Measurements from ENCODE around the gene VAC14. TPM values are rescaled to one million over a fixed set of nuclear protein-coding genes. Genes with fewer than 3 reads are reported as not detected.

Gene VAC14
- total RNA-seq, 1 donor from 2014 or later, result 38.4 TPM

DNA sequence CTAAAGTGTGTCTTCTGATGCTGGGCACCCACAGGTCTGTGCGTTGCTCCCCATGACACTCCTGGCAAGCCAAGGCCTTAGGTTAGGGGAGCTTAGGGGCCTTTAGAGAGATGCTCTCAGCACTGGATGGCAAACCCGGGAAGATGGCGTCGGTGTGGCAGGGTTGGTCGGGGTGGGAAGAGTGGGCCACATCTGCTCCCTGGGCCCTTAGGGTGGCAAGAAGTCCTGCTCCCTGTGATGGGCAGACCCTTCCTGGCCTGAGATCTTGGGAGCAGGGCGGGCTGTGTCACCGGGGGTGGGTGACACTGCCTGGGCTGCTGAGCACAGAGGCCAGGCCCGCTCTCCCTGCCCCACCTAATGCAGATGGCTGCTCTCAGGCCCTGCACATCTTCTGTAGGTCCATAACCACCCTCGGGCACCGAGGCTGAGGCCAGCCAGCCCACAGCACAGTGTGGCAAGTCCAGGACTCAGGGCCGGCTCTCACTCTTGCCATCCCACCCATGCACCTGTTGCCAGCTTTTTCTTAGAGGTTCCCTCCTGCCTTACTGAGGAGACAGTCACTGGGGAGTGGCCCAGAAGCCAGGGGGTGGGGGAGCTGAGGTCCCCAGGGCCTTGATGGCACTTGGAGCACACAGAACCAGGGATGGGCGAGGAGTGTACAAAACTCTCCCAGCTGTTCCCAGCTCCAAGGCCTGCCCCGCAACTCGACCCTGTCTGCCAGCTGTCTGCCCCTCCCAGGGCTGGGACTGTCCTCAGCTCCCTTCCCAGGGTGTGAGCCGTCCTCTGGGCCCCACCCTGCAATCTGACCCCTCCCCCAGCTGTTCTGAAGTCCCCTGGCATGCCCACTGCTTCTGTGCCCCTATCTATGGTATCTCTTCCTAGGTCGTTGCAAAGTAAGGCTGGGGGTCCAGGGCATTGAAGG is 110.7 kb downstream of the VAC14 start:
- H3K4me3 Mint-ChIP-seq (ENCODE audit: low read depth), result no peak overlapping the region
- H3K36me3 Mint-ChIP-seq (ENCODE audit: insufficient read depth), result peaks cover under 1% of the 10 kb centered on the region
- H3K9me3 Mint-ChIP-seq (ENCODE audit: low read depth), result no peaks in the 10 kb centered on the region
- no peaks in the 10 kb centered on the region for H3K27me3 Mint-ChIP-seq
- TF ChIP-seq, protein P1, sequence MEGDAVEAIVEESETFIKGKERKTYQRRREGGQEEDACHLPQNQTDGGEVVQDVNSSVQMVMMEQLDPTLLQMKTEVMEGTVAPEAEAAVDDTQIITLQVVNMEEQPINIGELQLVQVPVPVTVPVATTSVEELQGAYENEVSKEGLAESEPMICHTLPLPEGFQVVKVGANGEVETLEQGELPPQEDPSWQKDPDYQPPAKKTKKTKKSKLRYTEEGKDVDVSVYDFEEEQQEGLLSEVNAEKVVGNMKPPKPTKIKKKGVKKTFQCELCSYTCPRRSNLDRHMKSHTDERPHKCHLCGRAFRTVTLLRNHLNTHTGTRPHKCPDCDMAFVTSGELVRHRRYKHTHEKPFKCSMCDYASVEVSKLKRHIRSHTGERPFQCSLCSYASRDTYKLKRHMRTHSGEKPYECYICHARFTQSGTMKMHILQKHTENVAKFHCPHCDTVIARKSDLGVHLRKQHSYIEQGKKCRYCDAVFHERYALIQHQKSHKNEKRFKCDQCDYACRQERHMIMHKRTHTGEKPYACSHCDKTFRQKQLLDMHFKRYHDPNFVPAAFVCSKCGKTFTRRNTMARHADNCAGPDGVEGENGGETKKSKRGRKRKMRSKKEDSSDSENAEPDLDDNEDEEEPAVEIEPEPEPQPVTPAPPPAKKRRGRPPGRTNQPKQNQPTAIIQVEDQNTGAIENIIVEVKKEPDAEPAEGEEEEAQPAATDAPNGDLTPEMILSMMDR (IDR thresholded peaks at IDR 0.05; ENCODE audit: unreplicated experiment), result no peak
- DNase-seq (ENCODE audit: low spot score, unreplicated experiment), result no peak
- H3K27ac Mint-ChIP-seq, result no peak overlapping the region
- peaks cover 7% of the 10 kb centered on the region for H3K4me1 Mint-ChIP-seq (ENCODE audit: low read depth)

DNA sequence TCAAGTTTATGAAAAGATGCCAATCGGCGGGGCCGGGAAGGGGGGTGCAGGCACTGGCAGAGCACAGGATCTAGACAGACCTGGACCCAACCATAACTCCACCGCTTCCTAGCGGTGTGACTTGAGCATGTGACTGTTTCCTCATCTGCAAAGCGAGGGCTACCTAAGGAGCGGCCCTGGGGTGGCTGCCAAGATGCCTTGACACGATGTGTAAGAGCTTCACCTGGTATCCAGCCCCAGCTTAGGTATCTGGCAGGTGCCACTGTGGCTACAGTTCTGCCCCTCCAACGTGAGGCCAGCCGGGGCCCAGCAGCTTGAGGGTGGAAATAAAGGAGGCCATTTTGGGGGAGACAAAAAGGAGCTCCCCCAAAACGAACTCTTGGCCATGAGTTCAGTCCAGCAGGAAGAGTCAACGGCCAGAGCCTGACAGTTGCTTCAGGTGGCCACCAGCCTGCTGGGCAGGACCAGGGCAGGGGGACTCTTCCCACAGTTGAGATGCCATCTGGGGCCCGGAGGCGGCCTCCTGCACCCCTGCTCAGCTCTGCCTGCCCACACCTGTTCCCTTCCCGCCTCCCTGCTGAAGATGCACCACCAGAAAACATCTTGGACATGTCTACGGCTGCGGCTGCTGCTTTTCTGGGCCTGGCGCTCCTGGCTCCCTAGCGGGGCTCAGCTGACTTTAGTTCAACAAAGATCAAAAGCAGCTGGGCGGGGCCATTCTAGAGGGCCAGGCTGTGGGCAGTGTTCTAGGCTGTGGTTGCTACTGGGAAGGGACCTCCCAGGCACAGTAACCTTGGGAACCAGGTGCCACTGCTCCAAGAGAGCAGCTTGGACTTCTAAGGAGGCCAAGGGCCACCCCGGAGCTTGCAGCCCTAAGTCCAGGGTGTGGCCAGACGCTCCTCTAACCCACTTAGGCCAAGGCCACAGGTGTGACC is 111.7 kb downstream of the VAC14 start:
- DNase-seq (ENCODE audit: low spot score, unreplicated experiment), result no peak
- no peaks in the 10 kb centered on the region for H3K9me3 Mint-ChIP-seq (ENCODE audit: low read depth)
- no peak overlapping the region for H3K27ac Mint-ChIP-seq
- H3K27me3 Mint-ChIP-seq, result no peaks in the 10 kb centered on the region
- no peaks in the 10 kb centered on the region for H3K36me3 Mint-ChIP-seq (ENCODE audit: insufficient read depth)
- H3K4me1 Mint-ChIP-seq (ENCODE audit: low read depth), result peaks cover 7% of the 10 kb centered on the region
- TF ChIP-seq, protein P1 (IDR thresholded peaks at IDR 0.05; ENCODE audit: unreplicated experiment), result no peak
- H3K4me3 Mint-ChIP-seq (ENCODE audit: low read depth), result no peak overlapping the region

DNA sequence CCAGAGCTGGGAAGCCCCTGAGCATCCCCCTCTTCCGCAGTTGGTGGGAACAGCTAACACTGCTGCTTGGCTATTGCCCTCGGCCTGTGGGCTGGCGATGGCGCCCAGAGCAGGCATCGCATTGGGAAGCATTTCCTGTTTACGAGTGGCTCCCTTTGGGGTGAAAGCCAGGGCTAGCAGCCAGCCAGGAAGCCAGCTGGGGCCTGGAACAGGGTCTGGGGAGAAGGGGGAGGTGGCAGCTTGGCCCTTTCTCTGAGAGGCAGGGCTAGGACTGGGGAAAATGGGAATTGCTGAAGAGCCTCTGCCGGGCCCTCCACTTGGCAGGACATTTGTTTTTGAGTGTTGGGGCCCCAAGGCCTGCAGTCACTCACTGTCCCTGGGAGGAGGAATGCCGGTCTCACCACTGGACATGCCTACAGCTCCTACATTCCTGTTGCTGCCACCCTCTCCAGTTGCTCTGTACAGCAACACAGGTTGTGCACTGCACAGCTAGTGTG is 112.7 kb downstream of the VAC14 start:
- Mint-ChIP-seq H3K9me3 (ENCODE audit: low read depth) (no peaks in the 10 kb centered on the region), H3K36me3 (ENCODE audit: insufficient read depth) (no peaks in the 10 kb centered on the region), H3K4me1 (ENCODE audit: low read depth) (peaks cover 8% of the 10 kb centered on the region), H3K4me3 (ENCODE audit: low read depth) (no peak overlapping the region), H3K27ac (no peak overlapping the region), H3K27me3 (no peaks in the 10 kb centered on the region)
- no peak for DNase-seq (ENCODE audit: low spot score, unreplicated experiment)
- TF ChIP-seq, protein P1 (IDR thresholded peaks at IDR 0.05; ENCODE audit: unreplicated experiment), result no peak

DNA sequence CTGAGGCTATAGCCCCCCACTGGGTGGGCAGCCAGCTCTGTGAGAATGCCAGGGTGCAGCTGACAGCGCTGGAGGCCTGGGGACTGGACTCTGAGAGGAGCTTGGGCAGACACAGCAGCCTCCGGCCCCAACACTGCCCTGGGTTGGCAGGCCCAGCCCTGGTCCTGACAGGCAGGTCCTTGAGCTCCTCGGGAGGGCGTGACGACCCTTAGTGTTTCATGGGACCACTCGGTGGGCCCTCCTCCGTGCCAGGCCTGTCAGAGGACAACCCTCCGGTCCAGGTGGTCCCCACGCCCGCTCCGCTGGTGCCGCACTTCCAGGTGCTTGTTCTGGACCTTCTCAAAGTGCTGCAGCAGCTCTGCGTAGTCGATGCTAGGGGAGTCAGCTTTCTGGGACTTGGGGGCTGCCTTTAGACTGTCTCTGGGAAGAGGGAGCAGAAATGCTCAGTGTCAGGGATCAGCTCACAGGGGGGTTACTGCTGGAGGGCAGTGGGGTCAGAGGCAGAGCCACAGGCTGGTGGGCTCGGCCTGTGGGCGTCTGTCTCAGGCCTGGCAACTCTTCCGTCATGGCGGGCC is 113.2 kb downstream of the VAC14 start:
- no peaks in the 10 kb centered on the region for H3K36me3 Mint-ChIP-seq (ENCODE audit: insufficient read depth)
- no peaks in the 10 kb centered on the region for H3K9me3 Mint-ChIP-seq (ENCODE audit: low read depth)
- TF ChIP-seq, protein P1 (IDR thresholded peaks at IDR 0.05; ENCODE audit: unreplicated experiment), result no peak
- no peak overlapping the region for H3K27ac Mint-ChIP-seq
- H3K4me1 Mint-ChIP-seq (ENCODE audit: low read depth), result peaks cover 10% of the 10 kb centered on the region
- H3K4me3 Mint-ChIP-seq (ENCODE audit: low read depth), result no peak overlapping the region
- DNase-seq (ENCODE audit: low spot score, unreplicated experiment), result no peak
- H3K27me3 Mint-ChIP-seq, result no peaks in the 10 kb centered on the region

DNA sequence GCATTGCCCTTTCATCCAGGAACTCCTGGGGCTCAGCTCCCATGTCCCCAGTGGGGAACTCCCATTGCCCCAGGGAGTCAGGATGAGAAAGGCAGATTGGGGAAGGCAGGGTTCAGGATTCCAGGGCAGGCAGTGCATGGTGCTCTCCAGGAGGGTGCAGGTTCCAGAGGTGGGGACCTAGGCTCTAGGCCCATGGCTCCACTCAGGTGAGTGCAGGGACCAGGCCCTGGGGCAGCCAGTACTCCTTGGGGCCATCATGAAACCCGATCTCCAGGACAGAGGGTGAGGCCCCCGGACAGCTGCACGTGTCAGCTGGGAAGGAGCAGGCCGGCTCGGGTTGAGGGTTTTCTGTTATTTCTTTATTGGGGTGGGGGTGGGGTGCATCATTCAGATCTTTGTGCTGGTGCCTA is 113.9 kb downstream of the VAC14 start:
- Mint-ChIP-seq H3K27ac (no peak overlapping the region), H3K4me3 (ENCODE audit: low read depth) (peak overlapping the region; percentile 45)

More for the DNA sequence above, 113.9 kb downstream of the VAC14 start:
- no peak for DNase-seq (ENCODE audit: low spot score, unreplicated experiment)
- TF ChIP-seq, protein P1 (IDR thresholded peaks at IDR 0.05; ENCODE audit: unreplicated experiment), result no peak
- peaks cover 15% of the 10 kb centered on the region for H3K4me1 Mint-ChIP-seq (ENCODE audit: low read depth)
- no peaks in the 10 kb centered on the region for H3K36me3 Mint-ChIP-seq (ENCODE audit: insufficient read depth)
- no peaks in the 10 kb centered on the region for H3K27me3 Mint-ChIP-seq
- H3K9me3 Mint-ChIP-seq (ENCODE audit: low read depth), result no peaks in the 10 kb centered on the region
